H9 (cell line): ENCODE measurements around the gene UMAD1. TPM values are rescaled to one million over a fixed set of nuclear protein-coding genes. Genes with fewer than 3 reads are reported as not detected.

Experiments used
- DNase-seq: peaks from one replicate; pipeline ENCODE4 v3.0.0-alpha.2; 2017
- H2AFZ ChIP-seq: one replicate; pipeline ENCODE4 v1.6.1; 2013; ENCODE audit warnings: mild to moderate bottlenecking, low read length, control low read depth, moderate library complexity
- H2AK5ac ChIP-seq: 2 replicates; pipeline ENCODE4 v1.6.1; 2013; ENCODE audit warnings: low read length, control low read depth, mixed read lengths; ENCODE audit not compliant: insufficient read length
- H2BK120ac ChIP-seq: one replicate; pipeline ENCODE4 v1.6.1; 2013; ENCODE audit warnings: low read depth, mild to moderate bottlenecking, low read length, control low read depth, inconsistent platforms; ENCODE audit not compliant: poor library complexity, severe bottlenecking
- H2BK12ac ChIP-seq: 2 replicates; pipeline ENCODE4 v1.6.1; 2013; ENCODE audit warnings: low read length, control low read depth, mixed read lengths, low read depth; ENCODE audit not compliant: insufficient read length
- H2BK15ac ChIP-seq: 2 replicates; pipeline ENCODE4 v1.6.1; 2013; ENCODE audit warnings: low read depth, low read length, control low read depth
- H2BK20ac ChIP-seq: one replicate; pipeline ENCODE4 v1.6.1; 2013; ENCODE audit warnings: low read depth, mild to moderate bottlenecking, low read length, control low read depth, inconsistent platforms; ENCODE audit not compliant: poor library complexity, severe bottlenecking
- H2BK5ac ChIP-seq: 2 replicates; pipeline ENCODE4 v1.6.1; 2013; ENCODE audit warnings: low read length, control low read depth, mixed read lengths; ENCODE audit not compliant: insufficient read length
- H3K14ac ChIP-seq: 2 replicates; pipeline ENCODE4 v1.6.1; 2013; ENCODE audit warnings: low read length, control low read depth; ENCODE audit not compliant: insufficient read depth
- H3K18ac ChIP-seq: 2 replicates; pipeline ENCODE4 v1.6.1; 2013; ENCODE audit warnings: low read depth, mild to moderate bottlenecking, mixed read lengths, low read length, control low read depth; ENCODE audit not compliant: insufficient read length
- H3K23ac ChIP-seq: 2 replicates; pipeline ENCODE4 v1.6.1; 2013; ENCODE audit warnings: low read length, control low read depth, mixed read lengths, low read depth; ENCODE audit not compliant: insufficient read length
- H3K23me2 ChIP-seq: 2 replicates; pipeline ENCODE4 v1.6.1; 2013; ENCODE audit warnings: low read depth, mild to moderate bottlenecking, mixed read lengths, low read length, control low read depth; ENCODE audit not compliant: insufficient read length, poor library complexity, severe bottlenecking
- H3K27ac ChIP-seq: 2 replicates; pipeline ENCODE4 v1.5.1; 2013; ENCODE audit warnings: low read length, control low read depth, mixed read lengths, low read depth; ENCODE audit not compliant: insufficient read length
- H3K27me3 ChIP-seq: 2 replicates; pipeline ENCODE4 v1.6.1; 2013; ENCODE audit warnings: low read length, control low read depth, inconsistent platforms; ENCODE audit not compliant: insufficient read depth
- H3K4ac ChIP-seq: 2 replicates; pipeline ENCODE4 v1.6.1; 2013; ENCODE audit warnings: low read depth, mild to moderate bottlenecking, control low read depth, inconsistent platforms, low read length, moderate library complexity
- H3K4me1 ChIP-seq: 2 replicates; pipeline ENCODE4 v1.6.1; 2013; ENCODE audit warnings: low read length, control low read depth, inconsistent platforms; ENCODE audit not compliant: insufficient read depth
- H3K4me2 ChIP-seq: 2 replicates; pipeline ENCODE4 v1.6.1; 2013; ENCODE audit warnings: low read length, control low read depth, mixed read lengths; ENCODE audit not compliant: insufficient read length, insufficient read depth
- H3K56ac ChIP-seq: 2 replicates; pipeline ENCODE4 v1.6.1; 2013; ENCODE audit warnings: low read depth, mild to moderate bottlenecking, mixed read lengths, low read length, control low read depth; ENCODE audit not compliant: insufficient read length
- H3K79me1 ChIP-seq: 2 replicates; pipeline ENCODE4 v1.6.1; 2013; ENCODE audit warnings: low read depth, mild to moderate bottlenecking, moderate library complexity, low read length, control low read depth, inconsistent platforms; ENCODE audit not compliant: insufficient read depth, poor library complexity, severe bottlenecking
- H3K79me2 ChIP-seq: 2 replicates; pipeline ENCODE4 v1.6.1; 2013; ENCODE audit warnings: low read length, control low read depth, inconsistent platforms; ENCODE audit not compliant: insufficient read depth
- H3K9ac ChIP-seq: 2 replicates; pipeline ENCODE4 v1.6.1; 2013; ENCODE audit warnings: low read length, control low read depth, mixed read lengths; ENCODE audit not compliant: insufficient read length; ENCODE audit errors: extremely low read depth
- H3K9me3 ChIP-seq: one replicate; pipeline ENCODE4 v1.6.1; 2013; ENCODE audit warnings: low read depth, low read length, inconsistent platforms; ENCODE audit not compliant: control insufficient read depth
- H3T11ph ChIP-seq: one replicate; pipeline ENCODE4 v1.6.1; 2013; ENCODE audit warnings: mild to moderate bottlenecking, low read length, control low read depth, inconsistent platforms
- H4K20me1 ChIP-seq: one replicate; pipeline ENCODE4 v1.6.1; 2013; ENCODE audit not compliant: control insufficient read depth, insufficient read length, insufficient read depth
- H4K5ac ChIP-seq: 2 replicates; pipeline ENCODE4 v1.6.1; 2013; ENCODE audit warnings: low read depth, mild to moderate bottlenecking, mixed read lengths, low read length, control low read depth; ENCODE audit not compliant: insufficient read length
- H4K8ac ChIP-seq: replicated peaks from 2 replicates; pipeline ENCODE4 v1.6.1; 2013; ENCODE audit warnings: low read length, control low read depth, mixed read lengths, low read depth; ENCODE audit not compliant: insufficient read length
- H4K91ac ChIP-seq: 2 replicates; pipeline ENCODE4 v1.6.1; 2013; ENCODE audit warnings: low read depth, mild to moderate bottlenecking, moderate library complexity, mixed read lengths, low read length, control low read depth; ENCODE audit not compliant: insufficient read length
- H3K27ac Mint-ChIP-seq, 3 experiments: 2 replicates in 2 of 3; 3 replicates in 1 of 3; pipeline ENCODE4 v1.8.0; 2020 to 2021; ENCODE audit warnings: mixed read lengths in 3 of 3, mild to moderate bottlenecking in 1 of 3, moderate library complexity in 1 of 3
- H3K27me3 Mint-ChIP-seq: 2 replicates; pipeline ENCODE4 v1.8.0; 2021; ENCODE audit warnings: low read depth, mild to moderate bottlenecking, moderate library complexity, mixed read lengths
- H3K36me3 Mint-ChIP-seq, 3 experiments: 2 replicates in 2 of 3; 3 replicates in 1 of 3; pipeline ENCODE4 v1.8.0; 2020 to 2021; ENCODE audit warnings: low read depth in 3 of 3, mixed read lengths in 3 of 3; ENCODE audit not compliant: insufficient read depth in 1 of 3
- H3K4me1 Mint-ChIP-seq, 2 experiments: 2 replicates each; pipeline ENCODE4 v1.8.0; 2020; ENCODE audit warnings: mixed read lengths in 2 of 2
- H3K4me3 Mint-ChIP-seq, 2 experiments: 2 replicates in 1 of 2; 3 replicates in 1 of 2; pipeline ENCODE4 v1.8.0; 2020 to 2021; ENCODE audit warnings: mild to moderate bottlenecking in 2 of 2, mixed read lengths in 2 of 2, moderate library complexity in 1 of 2
- H3K9me3 Mint-ChIP-seq, 2 experiments: 2 replicates in 1 of 2; 3 replicates in 1 of 2; pipeline ENCODE4 v1.8.0; 2020; ENCODE audit warnings: mild to moderate bottlenecking in 2 of 2, mixed read lengths in 2 of 2, moderate library complexity in 1 of 2
- WGBS: extraction: QIAGEN DNeasy Blood & Tissue Kit; methylation state at CpG from one replicate; pipeline ENCODE4 v1.1.7; 2013; ENCODE audit warnings: missing lambda C conversion rate, low lambda C conversion rate, mixed read lengths; ENCODE audit not compliant: insufficient read length; ENCODE audit errors: extremely low coverage; 5-methylcytosine and 5-hydroxymethylcytosine counted together
- total RNA-seq: library from RNA; stranded (reverse); gene quantifications from 2 replicates; pipeline ENCODE4 v1.2.1, GENCODE V29; 2021
- TF ChIP-seq, protein P1 (sequence below): fragments of 200-600 bp; sonication (generic); conservative IDR thresholded peaks from 3 replicates; pipeline ENCODE4 v1.8.0; 2021; ENCODE audit warnings: antibody characterized with exemption, mild to moderate bottlenecking

UMAD1 gene
- total RNA-seq, 1 experiment from 2014 or later: 8.9 TPM

DNA sequence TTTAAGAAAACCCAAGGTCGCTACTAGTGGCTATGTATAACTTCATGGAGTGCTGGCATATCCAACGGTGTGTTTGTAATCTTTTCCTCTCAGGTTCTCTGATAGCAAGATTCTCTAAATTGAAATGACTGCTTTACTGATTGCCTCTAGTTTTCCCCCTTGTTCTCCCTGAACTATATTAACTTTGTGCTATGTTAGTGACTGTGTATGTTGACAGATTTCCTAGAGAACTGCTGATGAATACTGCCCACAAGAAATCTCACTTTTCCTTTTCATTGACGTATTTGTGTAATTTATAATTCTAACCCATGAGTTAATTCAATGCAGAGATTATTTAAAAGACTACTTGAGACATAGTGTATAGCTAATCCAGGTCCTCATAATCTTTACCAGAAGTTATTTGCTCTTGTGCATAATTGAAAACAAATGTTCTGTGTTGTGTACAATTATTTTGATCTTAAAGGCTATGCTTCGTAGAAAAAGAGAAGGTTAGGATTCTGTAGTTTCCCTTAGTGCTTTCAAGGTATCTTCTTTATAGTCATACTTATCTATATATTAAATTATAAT, 257.5 kb downstream of the UMAD1 start:
- H2BK120ac ChIP-seq: no peak overlapping the region
- H3K9ac ChIP-seq: no peak overlapping the region
- no peak overlapping the region for H3K14ac ChIP-seq
- H3K27ac ChIP-seq: peak overlapping the region; percentile 61
- H3K4me3 Mint-ChIP-seq: no peak overlapping the region
- H3K27ac Mint-ChIP-seq: peak overlapping the region; percentile 19 to 92 (median 56); a peak in 6 of 7 replicates
- no peaks in the 10 kb centered on the region for H3K79me2 ChIP-seq
- no peak overlapping the region for H4K8ac ChIP-seq
- no peak overlapping the region for H3K18ac ChIP-seq
- no peaks in the 10 kb centered on the region for H3K23me2 ChIP-seq
- no peak overlapping the region for H4K5ac ChIP-seq
- no peaks in the 10 kb centered on the region; a peak in 1 of 7 replicates for H3K36me3 Mint-ChIP-seq
- no peak overlapping the region for H3K4ac ChIP-seq
- H2BK5ac ChIP-seq: no peak overlapping the region
- no peak overlapping the region for H2BK12ac ChIP-seq
- H2BK20ac ChIP-seq: no peak overlapping the region
- H3K23ac ChIP-seq: no peak overlapping the region
- H3K4me1 ChIP-seq: peaks cover 2% of the 10 kb centered on the region; the same call in 1 of the 2 replicates
- TF ChIP-seq, protein P1, sequence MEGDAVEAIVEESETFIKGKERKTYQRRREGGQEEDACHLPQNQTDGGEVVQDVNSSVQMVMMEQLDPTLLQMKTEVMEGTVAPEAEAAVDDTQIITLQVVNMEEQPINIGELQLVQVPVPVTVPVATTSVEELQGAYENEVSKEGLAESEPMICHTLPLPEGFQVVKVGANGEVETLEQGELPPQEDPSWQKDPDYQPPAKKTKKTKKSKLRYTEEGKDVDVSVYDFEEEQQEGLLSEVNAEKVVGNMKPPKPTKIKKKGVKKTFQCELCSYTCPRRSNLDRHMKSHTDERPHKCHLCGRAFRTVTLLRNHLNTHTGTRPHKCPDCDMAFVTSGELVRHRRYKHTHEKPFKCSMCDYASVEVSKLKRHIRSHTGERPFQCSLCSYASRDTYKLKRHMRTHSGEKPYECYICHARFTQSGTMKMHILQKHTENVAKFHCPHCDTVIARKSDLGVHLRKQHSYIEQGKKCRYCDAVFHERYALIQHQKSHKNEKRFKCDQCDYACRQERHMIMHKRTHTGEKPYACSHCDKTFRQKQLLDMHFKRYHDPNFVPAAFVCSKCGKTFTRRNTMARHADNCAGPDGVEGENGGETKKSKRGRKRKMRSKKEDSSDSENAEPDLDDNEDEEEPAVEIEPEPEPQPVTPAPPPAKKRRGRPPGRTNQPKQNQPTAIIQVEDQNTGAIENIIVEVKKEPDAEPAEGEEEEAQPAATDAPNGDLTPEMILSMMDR: no peak
- DNase-seq: no peak
- H4K91ac ChIP-seq: no peak overlapping the region
- H2BK15ac ChIP-seq: no peak overlapping the region
- no peak overlapping the region for H3K4me2 ChIP-seq
- H4K20me1 ChIP-seq: no peaks in the 10 kb centered on the region
- no peaks in the 10 kb centered on the region for H3K27me3 ChIP-seq
- H2AK5ac ChIP-seq: no peak overlapping the region
- no CpG with 5 or more reads among the region's 4 CpGs for WGBS
- H3T11ph ChIP-seq: no peak overlapping the region
- H3K56ac ChIP-seq: no peak overlapping the region
- H3K9me3 Mint-ChIP-seq: no peaks in the 10 kb centered on the region
- no peaks in the 10 kb centered on the region for H3K79me1 ChIP-seq
- H2AFZ ChIP-seq: no peak overlapping the region
- no peaks in the 10 kb centered on the region for H3K9me3 ChIP-seq
- H3K4me1 Mint-ChIP-seq: peaks cover 29 to 38% of the 10 kb centered on the region in 2 experiments
- H3K27me3 Mint-ChIP-seq: no peaks in the 10 kb centered on the region
